Activated CD4-positive, alpha-beta T cell treated with anti-CD3 and anti-CD28 coated beads, Interleukin-2, Interleukin-6, amounts not matched to agents 100 ng/mL and 50 ng/mL, durations not matched to agents 16 hours and 8 hours (primary cell): ENCODE data around the gene CWH43.
"Not testable (repeated sequence)": the region's sequence is repeated elsewhere in the genome, so short reads cannot be mapped to it uniquely, and the experiment has no call there.

Experiments used
- DNase-seq: peaks from one replicate; pipeline ENCODE4 v3.0.0-alpha.2; 2020

Gene CWH43

GRCh38 chr4:48979914-48980579 lies 6.0 kb upstream of the CWH43 start:
- no peak for DNase-seq

GRCh38 chr4:48984005-48984404 lies 2.1 kb upstream of the CWH43 start:
- DNase-seq: not testable (repeated sequence)

GRCh38 chr4:48985602-48985975 lies 486 bp upstream of the CWH43 start:
- no peak for DNase-seq

DNA sequence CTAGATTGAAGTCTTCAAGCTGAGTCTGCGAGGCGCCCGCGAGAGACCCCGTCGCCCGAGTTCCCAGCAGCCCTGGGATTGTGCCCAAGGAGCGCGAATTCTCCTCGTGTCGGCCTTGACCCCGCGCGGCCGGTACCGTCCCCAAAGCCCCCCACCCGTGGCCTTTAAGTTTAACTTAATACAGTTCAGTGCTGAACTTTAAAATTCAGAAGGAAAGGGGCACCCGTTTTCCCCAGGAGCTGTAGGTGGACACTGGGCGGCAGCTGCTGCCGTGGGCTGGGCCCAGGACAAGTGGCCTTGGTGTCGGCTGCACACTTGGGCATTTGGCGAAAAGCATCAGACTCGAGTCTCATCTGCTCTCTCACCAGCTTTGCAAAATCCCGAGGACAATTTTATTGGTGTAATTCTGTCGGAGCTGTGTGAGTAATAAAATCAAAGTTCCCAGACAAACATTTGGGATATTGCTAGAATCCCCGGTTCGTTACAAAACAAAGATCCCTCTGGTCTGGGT lies 634 bp downstream of the CWH43 start:
- no peak for DNase-seq

- no peak for DNase-seq
These were observed 3.6 kb downstream of the CWH43 start for GRCh38 chr4:48989461-48990203.

GRCh38 chr4:48991357-48991756 lies 5.3 kb downstream of the CWH43 start:
- no peak for DNase-seq

DNA sequence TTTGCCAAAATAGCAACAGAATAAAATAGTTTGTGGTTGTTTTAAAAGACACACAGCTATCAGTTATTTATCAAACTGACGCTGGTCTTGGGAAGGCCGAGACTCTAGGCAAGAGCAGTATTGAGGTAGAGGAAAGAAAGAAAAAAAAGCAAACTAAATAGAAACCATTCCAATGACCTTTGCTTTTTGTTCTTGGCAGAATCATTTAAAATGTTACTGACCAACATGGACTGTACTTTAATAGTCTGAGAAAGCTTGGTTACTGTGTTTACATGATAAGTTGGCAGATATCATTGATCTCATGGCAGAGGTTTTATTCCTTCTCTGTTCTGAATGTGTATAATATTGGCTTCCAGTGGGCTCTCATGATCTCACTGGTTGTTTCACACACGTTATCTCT lies 11.9 kb downstream of the CWH43 start:
- DNase-seq: no peak

DNA sequence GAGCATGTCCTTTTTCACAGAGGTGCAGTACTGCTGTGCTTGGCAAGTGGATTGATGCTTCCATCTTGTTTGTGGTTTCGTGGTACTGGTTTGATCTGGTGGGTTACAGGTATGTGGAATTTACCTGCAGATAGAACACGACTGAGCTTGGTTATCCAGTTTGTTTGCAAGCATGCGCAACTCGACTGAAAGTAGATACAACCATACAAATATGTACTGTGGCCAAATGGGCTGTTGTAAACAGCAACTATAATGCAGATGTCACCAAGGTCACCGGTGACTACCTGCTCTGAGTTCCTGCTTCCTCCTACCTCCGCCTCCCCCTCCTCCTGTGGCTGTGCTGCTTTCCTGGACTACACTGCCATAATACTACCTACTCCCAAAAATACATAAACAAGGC lies 12.4 kb downstream of the CWH43 start:
- no peak for DNase-seq

GRCh38 chr4:49000806-49001205 lies 14.7 kb downstream of the CWH43 start:
- DNase-seq: no peak

- DNase-seq: no peak
These were observed 16.9 kb downstream of the CWH43 start for GRCh38 chr4:49002931-49003330.

GRCh38 chr4:49018718-49019295 lies 32.7 kb downstream of the CWH43 start:
- no peak for DNase-seq

- DNase-seq: peak; percentile 38
These were observed 46.5 kb downstream of the CWH43 start for GRCh38 chr4:49032440-49033161.

DNA sequence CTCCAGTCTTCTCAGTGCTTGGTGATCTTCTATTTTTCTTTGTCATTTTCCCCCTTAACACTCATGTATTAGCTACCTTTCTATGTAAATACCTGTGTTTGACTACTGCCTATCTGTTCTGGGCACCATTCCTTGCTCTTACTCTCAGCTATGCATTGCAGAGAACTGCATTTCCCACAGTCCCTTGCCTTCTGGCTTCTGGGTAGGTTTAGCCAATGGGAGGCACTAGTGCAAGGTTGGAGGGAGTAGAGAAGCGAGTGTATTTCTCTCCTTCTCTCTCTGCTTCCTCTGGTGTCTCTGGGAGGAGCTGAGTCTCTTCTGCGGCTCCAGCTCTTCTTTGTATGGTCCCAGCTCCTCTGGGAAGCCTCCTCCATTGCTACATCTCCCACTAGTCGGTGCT lies 50.5 kb downstream of the CWH43 start:
- no peak for DNase-seq

DNA sequence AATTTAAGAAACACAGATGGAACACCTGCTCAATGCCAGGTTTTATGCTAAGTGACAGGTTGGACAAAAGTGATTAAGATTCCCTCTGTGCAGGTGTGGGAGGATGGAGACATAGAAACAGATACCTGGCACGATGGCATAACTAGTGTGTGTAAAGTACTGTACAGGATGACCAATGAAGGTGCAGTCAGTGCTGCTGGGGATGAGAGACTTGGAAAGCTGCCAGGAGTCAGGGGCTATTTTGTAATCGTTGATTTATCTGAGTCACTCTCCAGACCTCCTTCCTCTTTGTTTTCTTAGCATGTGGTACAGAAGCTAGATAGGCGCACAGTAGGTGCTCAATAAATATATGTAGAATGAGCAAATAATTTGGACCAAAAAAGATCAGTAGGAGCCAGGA lies 58.2 kb downstream of the CWH43 start:
- no peak for DNase-seq

GRCh38 chr4:49058306-49058705 lies 72.2 kb downstream of the CWH43 start:
- no peak for DNase-seq

DNA sequence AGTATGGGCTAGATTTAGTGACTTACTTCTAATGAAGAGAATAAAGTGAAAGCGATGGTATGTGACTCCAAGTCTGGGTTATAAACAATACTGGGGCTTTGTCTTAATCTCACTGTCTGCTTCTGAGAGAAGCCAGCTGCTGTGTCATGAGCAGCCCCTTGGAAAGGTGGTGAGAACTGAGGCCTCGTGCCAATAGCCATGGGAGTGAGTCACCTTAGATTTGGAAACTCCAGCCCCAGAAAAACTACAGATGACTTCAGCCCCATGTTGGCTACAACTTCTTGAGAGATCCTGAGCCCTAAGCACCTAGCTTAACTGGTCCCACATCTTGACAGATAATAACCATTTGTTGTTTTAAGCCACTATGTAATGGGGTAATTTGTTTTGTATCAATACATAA lies 77.6 kb downstream of the CWH43 start:
- DNase-seq: no peak

DNA sequence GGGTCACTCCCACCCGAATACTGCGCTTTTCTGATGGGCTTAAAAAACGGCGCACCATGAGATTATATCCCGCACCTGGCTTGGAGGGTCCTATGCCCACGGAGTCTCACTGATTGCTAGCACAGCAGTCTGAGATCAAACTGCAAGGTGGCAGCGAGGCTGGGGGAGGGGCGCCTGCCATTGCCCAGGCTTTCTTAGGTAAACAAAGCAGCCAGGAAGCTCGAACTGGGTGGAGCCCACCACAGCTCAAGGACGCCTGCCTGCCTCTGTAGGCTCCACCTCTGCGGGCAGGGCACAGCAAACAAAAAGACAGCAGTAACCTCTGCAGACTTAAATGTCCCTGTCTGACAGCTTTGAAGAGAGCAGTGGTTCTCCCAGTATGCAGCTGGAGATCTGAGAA lies 86.1 kb downstream of the CWH43 start:
- DNase-seq: not testable (repeated sequence)

GRCh38 chr4:49091883-49092282 lies 105.8 kb downstream of the CWH43 start:
- not testable (repeated sequence) for DNase-seq

DNA sequence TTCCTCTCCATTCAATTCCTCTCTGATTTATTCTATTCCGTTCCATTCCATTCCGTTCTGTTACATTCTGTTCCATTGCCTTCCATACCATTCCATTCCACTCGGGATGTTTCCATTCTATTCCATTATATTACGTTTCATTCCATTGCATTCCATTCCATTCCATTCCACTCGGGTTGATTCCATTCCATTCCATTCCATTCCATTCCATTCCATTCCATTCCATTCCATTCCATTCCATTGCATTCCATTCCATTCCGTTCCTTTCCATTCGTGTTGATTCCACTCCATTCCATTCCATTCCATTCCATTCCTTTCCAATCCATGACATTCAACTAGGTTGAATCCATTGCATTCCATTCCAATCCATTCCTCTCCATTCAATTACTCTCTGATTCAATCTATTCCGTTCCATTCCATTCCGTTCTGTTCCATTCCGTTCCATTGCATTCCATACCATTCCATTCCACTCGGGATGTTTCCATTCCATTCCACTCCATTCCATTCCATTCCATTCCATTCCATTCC lies 106.6 kb downstream of the CWH43 start:
- DNase-seq: not testable (repeated sequence)

- DNase-seq: not testable (repeated sequence)
These were observed 110.1 kb downstream of the CWH43 start for GRCh38 chr4:49096215-49096614.

GRCh38 chr4:49096627-49097026 lies 110.6 kb downstream of the CWH43 start:
- not testable (repeated sequence) for DNase-seq

- DNase-seq: not testable (repeated sequence)
These were observed 111.0 kb downstream of the CWH43 start for GRCh38 chr4:49097071-49097470.

DNA sequence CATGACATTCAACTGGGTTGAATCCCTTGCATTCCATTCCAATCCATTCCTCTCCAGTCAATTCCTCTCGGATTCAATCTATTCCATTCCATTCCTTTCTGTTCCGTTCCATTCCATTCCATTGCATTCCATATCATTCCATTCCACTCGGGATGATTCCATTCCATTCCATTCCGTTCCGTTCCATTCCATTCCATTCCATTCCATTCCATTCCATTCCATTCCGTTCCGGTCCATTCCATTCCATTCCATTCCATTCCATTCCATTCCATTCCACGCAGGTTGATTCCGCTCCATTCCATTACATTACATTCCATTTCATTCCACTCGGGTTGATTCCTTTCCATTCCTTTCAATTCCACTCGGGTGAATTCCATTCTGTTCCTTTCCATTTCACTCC lies 111.4 kb downstream of the CWH43 start:
- DNase-seq: not testable (repeated sequence)
